ENCODE measurements around the gene CD48.
A peak's percentile ranks its signal among the peaks of the same experiment; 100 is the strongest.
"Not testable (repeated sequence)": the region's sequence is repeated elsewhere in the genome, so short reads cannot be mapped to it uniquely, and the experiment has no call there.

The CD48 gene

GRCh38 chr1:160704250-160704649, 7.4 kb downstream of the CD48 start:
- no peaks in the 10 kb centered on the region for H3K4me1 ChIP-seq
- DNase-seq (ENCODE audit: low spot score in 2 of 2): no peak
- H3K36me3 ChIP-seq (replicated peaks): no peaks in the 10 kb centered on the region
- H3K4me3 ChIP-seq: no peak overlapping the region
- H3K9me3 ChIP-seq: no peaks in the 10 kb centered on the region
- H3K27me3 ChIP-seq (ENCODE audit: low read depth): peaks cover 3% of the 10 kb centered on the region; the same call in 1 of the 2 replicates
- in situ Hi-C loops (cut with MboI; ENCODE audit: low sequenced_read_pairs): no loop called here

GRCh38 chr1:160702100-160702499, 9.5 kb downstream of the CD48 start:
- Histone ChIP-seq H3K4me3 (no peak overlapping the region), H3K4me1 (no peaks in the 10 kb centered on the region), H3K9me3 (no peaks in the 10 kb centered on the region), H3K27me3 (ENCODE audit: low read depth) (peaks cover 3% of the 10 kb centered on the region; the same call in 1 of the 2 replicates), H3K36me3 (replicated peaks) (no peaks in the 10 kb centered on the region)
- in situ Hi-C loops (cut with MboI; ENCODE audit: low sequenced_read_pairs): no loop called here
- DNase-seq (ENCODE audit: low spot score in 2 of 2): no peak

GRCh38 chr1:160692390-160692789, 19.2 kb downstream of the CD48 start:
- H3K27me3 ChIP-seq (ENCODE audit: low read depth); H3K4me3 ChIP-seq; in situ Hi-C loops (cut with MboI; ENCODE audit: low sequenced_read_pairs); H3K9me3 ChIP-seq; H3K4me1 ChIP-seq; H3K36me3 ChIP-seq (replicated peaks): not testable (repeated sequence)
- DNase-seq (ENCODE audit: low spot score in 2 of 2): peak in 1 of 2 experiments; percentile 13

- no peaks in the 10 kb centered on the region for H3K36me3 ChIP-seq (replicated peaks)
- no peaks in the 10 kb centered on the region for H3K9me3 ChIP-seq
- H3K4me1 ChIP-seq: no peaks in the 10 kb centered on the region
- in situ Hi-C loops (cut with MboI; ENCODE audit: low sequenced_read_pairs): no loop called here
- no peak for DNase-seq (ENCODE audit: low spot score in 2 of 2)
- H3K27me3 ChIP-seq (ENCODE audit: low read depth): no peaks in the 10 kb centered on the region
- H3K4me3 ChIP-seq: no peak overlapping the region
Measured at GRCh38 chr1:160685266-160685665, 26.4 kb downstream of the CD48 start.

GRCh38 chr1:160682983-160683865, 28.4 kb downstream of the CD48 start:
- H3K4me1 ChIP-seq: no peaks in the 10 kb centered on the region
- in situ Hi-C loops (cut with MboI; ENCODE audit: low sequenced_read_pairs): no loop called here
- no peaks in the 10 kb centered on the region for H3K27me3 ChIP-seq (ENCODE audit: low read depth)
- H3K4me3 ChIP-seq: no peak overlapping the region
- H3K9me3 ChIP-seq: no peaks in the 10 kb centered on the region
- no peaks in the 10 kb centered on the region for H3K36me3 ChIP-seq (replicated peaks)
- DNase-seq (ENCODE audit: low spot score in 2 of 2): no peak

- DNase-seq (ENCODE audit: low spot score in 2 of 2): no peak
- Histone ChIP-seq H3K27me3 (ENCODE audit: low read depth) (no peaks in the 10 kb centered on the region), H3K4me3 (no peak overlapping the region), H3K4me1 (no peaks in the 10 kb centered on the region), H3K9me3 (no peaks in the 10 kb centered on the region), H3K36me3 (replicated peaks) (no peaks in the 10 kb centered on the region)
- in situ Hi-C loops (cut with MboI; ENCODE audit: low sequenced_read_pairs): no loop called here
Measured at GRCh38 chr1:160681891-160682140, 29.8 kb downstream of the CD48 start.

GRCh38 chr1:160681066-160681890, 30.3 kb downstream of the CD48 start:
- peak; percentile 84 to 93 for DNase-seq (ENCODE audit: low spot score in 2 of 2)

GRCh38 chr1:160680399-160680798, 31.2 kb downstream of the CD48 start:
- no peaks in the 10 kb centered on the region for H3K9me3 ChIP-seq
- no peaks in the 10 kb centered on the region for H3K4me1 ChIP-seq
- H3K27me3 ChIP-seq (ENCODE audit: low read depth): no peaks in the 10 kb centered on the region
- no peak for DNase-seq (ENCODE audit: low spot score in 2 of 2)
- H3K4me3 ChIP-seq: no peak overlapping the region
- no peaks in the 10 kb centered on the region for H3K36me3 ChIP-seq (replicated peaks)
- in situ Hi-C loops (cut with MboI; ENCODE audit: low sequenced_read_pairs): no loop called here

More at GRCh38 chr1:160681066-160681890, 30.3 kb downstream of the CD48 start:
- Histone ChIP-seq H3K27me3 (ENCODE audit: low read depth) (no peaks in the 10 kb centered on the region), H3K9me3 (no peaks in the 10 kb centered on the region), H3K4me3 (no peak overlapping the region), H3K4me1 (no peaks in the 10 kb centered on the region), H3K36me3 (replicated peaks) (no peaks in the 10 kb centered on the region)
- in situ Hi-C loops (cut with MboI; ENCODE audit: low sequenced_read_pairs): no loop called here

- in situ Hi-C loops (cut with MboI; ENCODE audit: low sequenced_read_pairs): no loop called here
- no peaks in the 10 kb centered on the region for H3K36me3 ChIP-seq (replicated peaks)
- no peak overlapping the region for H3K4me3 ChIP-seq
- H3K4me1 ChIP-seq: no peaks in the 10 kb centered on the region
- H3K27me3 ChIP-seq (ENCODE audit: low read depth): no peaks in the 10 kb centered on the region
- H3K9me3 ChIP-seq: no peaks in the 10 kb centered on the region
- DNase-seq (ENCODE audit: low spot score in 2 of 2): no peak
Measured at GRCh38 chr1:160679893-160680292, 31.7 kb downstream of the CD48 start.

GRCh38 chr1:160676869-160677597, 34.6 kb downstream of the CD48 start:
- H3K9me3 ChIP-seq: no peaks in the 10 kb centered on the region
- H3K4me3 ChIP-seq: no peak overlapping the region
- H3K36me3 ChIP-seq (replicated peaks): no peaks in the 10 kb centered on the region
- no peaks in the 10 kb centered on the region; the same call in 1 of the 2 replicates for H3K4me1 ChIP-seq
- H3K27me3 ChIP-seq (ENCODE audit: low read depth): no peaks in the 10 kb centered on the region; the same call in 1 of the 2 replicates
- DNase-seq (ENCODE audit: low spot score in 2 of 2): no peak
- in situ Hi-C loops (cut with MboI; ENCODE audit: low sequenced_read_pairs): no loop called here

- peak; percentile 67 to 75 for DNase-seq (ENCODE audit: low spot score in 2 of 2)
- in situ Hi-C loops (cut with MboI; ENCODE audit: low sequenced_read_pairs): no loop called here
- no peaks in the 10 kb centered on the region for H3K9me3 ChIP-seq
- no peaks in the 10 kb centered on the region for H3K36me3 ChIP-seq (replicated peaks)
- no peaks in the 10 kb centered on the region; the same call in 1 of the 2 replicates for H3K27me3 ChIP-seq (ENCODE audit: low read depth)
- H3K4me3 ChIP-seq: no peak overlapping the region
- H3K4me1 ChIP-seq: peaks cover 6% of the 10 kb centered on the region
Measured at GRCh38 chr1:160675641-160676410, 35.8 kb downstream of the CD48 start.

GRCh38 chr1:160674415-160674814, 37.2 kb downstream of the CD48 start:
- H3K27me3 ChIP-seq (ENCODE audit: low read depth): no peaks in the 10 kb centered on the region; the same call in 1 of the 2 replicates
- H3K9me3 ChIP-seq: no peaks in the 10 kb centered on the region
- no peak for DNase-seq (ENCODE audit: low spot score in 2 of 2)
- no peak overlapping the region for H3K4me3 ChIP-seq
- H3K36me3 ChIP-seq (replicated peaks): no peaks in the 10 kb centered on the region
- in situ Hi-C loops (cut with MboI; ENCODE audit: low sequenced_read_pairs): no loop called here
- H3K4me1 ChIP-seq: peaks cover 6% of the 10 kb centered on the region
